HepG2 (cell line): Measurements from ENCODE around the gene PLEKHA3. TPM values are rescaled to one million over a fixed set of nuclear protein-coding genes. Genes with fewer than 3 reads are reported as not detected.
A peak's percentile ranks its signal among the peaks of the same experiment; 100 is the strongest.

Experiments used
- ATF2 ChIP-seq: sonication (generic); formaldehyde crosslinking; IDR thresholded peaks from 2 replicates; pipeline ENCODE4 v1.4.0; 2020; ENCODE audit warnings: missing genetic modification reagents
- BRF2 ChIP-seq: sonication (generic); formaldehyde crosslinking; IDR thresholded peaks from 2 replicates; pipeline ENCODE4 v1.8.1; 2022; ENCODE audit warnings: mild to moderate bottlenecking, missing genetic modification reagents
- CBX2 ChIP-seq, 2 experiments: fragments of 200-600 bp in 1 of 2; sonication (generic); formaldehyde crosslinking in 1 of 2; IDR thresholded peaks; 2 replicates each; pipeline versions ENCODE4 v1.7.0 to v1.8.1; 2018 to 2022; ENCODE audit warnings: low read depth in 2 of 2, low read length in 1 of 2, mild to moderate bottlenecking in 1 of 2, missing genetic modification reagents in 1 of 2
- DPF2 ChIP-seq: sonication (generic); formaldehyde crosslinking; IDR thresholded peaks from 2 replicates; pipeline ENCODE4 v1.4.0; 2020; ENCODE audit warnings: mild to moderate bottlenecking, low read depth, missing genetic modification reagents, borderline replicate concordance
- ELF4 ChIP-seq: sonication (generic); formaldehyde crosslinking; IDR thresholded peaks from 2 replicates; pipeline ENCODE4 v1.5.0; 2020; ENCODE audit warnings: missing genetic modification reagents, mild to moderate bottlenecking, moderate library complexity, borderline replicate concordance
- HNRNPH1 ChIP-seq: fragments of 200-400 bp; formaldehyde crosslinking; optimal IDR thresholded peaks from 2 replicates; pipeline ENCODE3; 2017; ENCODE audit warnings: mild to moderate bottlenecking, low read depth, low read length
- KLF6 ChIP-seq: IDR thresholded peaks from 2 replicates; pipeline ENCODE4 v1.8.0; 2016; ENCODE audit warnings: missing biosample characterization, missing genetic modification reagents
- REL ChIP-seq: sonication (generic); formaldehyde crosslinking; conservative IDR thresholded peaks from 2 replicates; pipeline ENCODE4 v1.8.0; 2022; ENCODE audit warnings: mild to moderate bottlenecking, missing genetic modification reagents, moderate library complexity
- SOX6 ChIP-seq, 2 experiments: fragments of 450-650 bp in 1 of 2; sonication (generic) in 1 of 2; formaldehyde crosslinking in 1 of 2; IDR thresholded peaks; 2 replicates each; pipeline versions ENCODE4 v1.4.0 to v1.6.1; 2017 to 2020; ENCODE audit warnings: antibody characterized with exemption in 1 of 2, mild to moderate bottlenecking in 1 of 2, missing genetic modification reagents in 1 of 2
- TAF15 ChIP-seq: fragments of 200-400 bp; formaldehyde crosslinking; IDR thresholded peaks from one replicate; pipeline ENCODE4 v1.6.1; 2018; ENCODE audit warnings: mild to moderate bottlenecking, low read depth, low read length; ENCODE audit not compliant: poor library complexity, severe bottlenecking
- TFDP2 ChIP-seq: sonication (generic); formaldehyde crosslinking; IDR thresholded peaks from 2 replicates; pipeline ENCODE4 v1.4.0; 2020; ENCODE audit warnings: missing genetic modification reagents
- THAP8 ChIP-seq: sonication (generic); formaldehyde crosslinking; IDR thresholded peaks from 2 replicates; pipeline ENCODE4 v1.5.1; 2020; ENCODE audit warnings: missing genetic modification reagents, mild to moderate bottlenecking, borderline replicate concordance
- THYN1 ChIP-seq: sonication (generic); formaldehyde crosslinking; IDR thresholded peaks from 2 replicates; pipeline ENCODE4 v1.8.1; 2023; ENCODE audit warnings: low read depth, mild to moderate bottlenecking, moderate library complexity, missing genetic modification reagents, borderline replicate concordance
- YY1 ChIP-seq: IDR thresholded peaks from 2 replicates; pipeline ENCODE4 v1.6.1; 2011; ENCODE audit warnings: low read length, low read depth, moderate library complexity, mild to moderate bottlenecking; ENCODE audit not compliant: insufficient read depth, insufficient replicate concordance
- ZFP1 ChIP-seq: IDR thresholded peaks from 2 replicates; pipeline ENCODE4 v1.6.1; 2016
- ZFP90 ChIP-seq: sonication (generic); formaldehyde crosslinking; IDR thresholded peaks from 2 replicates; pipeline ENCODE4 v1.8.0; 2022; ENCODE audit warnings: missing genetic modification reagents, mild to moderate bottlenecking, inconsistent platforms, borderline replicate concordance
- ZNF253 ChIP-seq: sonication (generic); formaldehyde crosslinking; IDR thresholded peaks from 2 replicates; pipeline ENCODE4 v1.8.0; 2022; ENCODE audit warnings: mild to moderate bottlenecking, missing genetic modification reagents, borderline replicate concordance
- ZNF720 ChIP-seq: sonication (generic); formaldehyde crosslinking; IDR thresholded peaks from 2 replicates; pipeline ENCODE4 v1.4.0; 2020; ENCODE audit warnings: missing genetic modification reagents
- polyA plus RNA-seq, 8 experiments: library from polyadenylated mRNA; depleted of rRNA in 3 of 8; stranded (reverse) in 7 of 8; unstranded in 1 of 8; fragments of >200 nt; fragmentation: Illumina TruSeq in 4 of 8; extraction: Trizol in 4 of 8; gene quantifications; 2 replicates each; pipeline versions ENCODE4 v1.2.1 to v1.2.3, GENCODE V29; 2011 to 2016; ENCODE audit warnings: low read depth in 4 of 8, missing spikeins in 1 of 8, mixed read lengths in 1 of 8; ENCODE audit not compliant: insufficient read depth in 1 of 8
- total RNA-seq, 5 experiments: library from RNA; depleted of rRNA; stranded (reverse); fragments of >200 nt; fragmentation: Illumina TruSeq; extraction: Trizol; gene quantifications; 2 replicates each; pipeline ENCODE4 v1.2.3, GENCODE V29; 2016; ENCODE audit warnings: low read depth in 1 of 5
- TF ChIP-seq, protein P1 (sequence below): fragments of 450-650 bp; IDR thresholded peaks from 2 replicates; pipeline ENCODE4 v1.6.1; 2017
- TF ChIP-seq, protein P2 (sequence below): IDR thresholded peaks from 2 replicates; pipeline ENCODE4 v1.6.1; 2016; ENCODE audit warnings: low read depth, borderline replicate concordance

Gene PLEKHA3
- total and polyA plus RNA-seq, 2 of the 13 experiments (the other 11 are each of a cell fraction or from before 2014, with no cell fraction given), result 11.7 to 23.1 TPM

GRCh38 chr2:178450774-178451525 is 29.3 kb upstream of the PLEKHA3 start, which contains the start of the genes PJVK and PRKRA (continued):
- TF ChIP-seq SOX6 (IDR thresholded peaks at IDR 0.05), result no peak
- peak; percentile 78 for TF ChIP-seq SOX6 (CRISPR knock-in tag; IDR thresholded peaks at IDR 0.05)
- peak; percentile 32 for TF ChIP-seq YY1
- no peak for TF ChIP-seq HNRNPH1
- TF ChIP-seq ZFP90 (CRISPR knock-in tag), result no peak; the same call in none of the 2 replicates
- TF ChIP-seq TFDP2 (CRISPR knock-in tag), result peak; percentile 77
- no peak for TF ChIP-seq CBX2 (IDR thresholded peaks at IDR 0.05; ENCODE audit: low read depth, low read length)
- peak; percentile 74; the same call in 1 of the 2 replicates for TF ChIP-seq CBX2 (CRISPR knock-in tag; IDR thresholded peaks at IDR 0.05; ENCODE audit: low read depth)
- TF ChIP-seq KLF6 (CRISPR knock-in tag), result peak; percentile 90
- TF ChIP-seq REL (CRISPR knock-in tag), result peak; percentile 90
- TF ChIP-seq, protein P1, sequence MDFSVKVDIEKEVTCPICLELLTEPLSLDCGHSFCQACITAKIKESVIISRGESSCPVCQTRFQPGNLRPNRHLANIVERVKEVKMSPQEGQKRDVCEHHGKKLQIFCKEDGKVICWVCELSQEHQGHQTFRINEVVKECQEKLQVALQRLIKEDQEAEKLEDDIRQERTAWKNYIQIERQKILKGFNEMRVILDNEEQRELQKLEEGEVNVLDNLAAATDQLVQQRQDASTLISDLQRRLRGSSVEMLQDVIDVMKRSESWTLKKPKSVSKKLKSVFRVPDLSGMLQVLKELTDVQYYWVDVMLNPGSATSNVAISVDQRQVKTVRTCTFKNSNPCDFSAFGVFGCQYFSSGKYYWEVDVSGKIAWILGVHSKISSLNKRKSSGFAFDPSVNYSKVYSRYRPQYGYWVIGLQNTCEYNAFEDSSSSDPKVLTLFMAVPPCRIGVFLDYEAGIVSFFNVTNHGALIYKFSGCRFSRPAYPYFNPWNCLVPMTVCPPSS, result no peak
- peak; percentile 62; the same call in 1 of the 2 replicates for TF ChIP-seq ATF2 (CRISPR knock-in tag)
- TF ChIP-seq, protein P2, sequence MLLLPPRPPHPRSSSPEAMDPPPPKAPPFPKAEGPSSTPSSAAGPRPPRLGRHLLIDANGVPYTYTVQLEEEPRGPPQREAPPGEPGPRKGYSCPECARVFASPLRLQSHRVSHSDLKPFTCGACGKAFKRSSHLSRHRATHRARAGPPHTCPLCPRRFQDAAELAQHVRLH (CRISPR knock-in tag), result peak; percentile 95; the same call in 1 of the 2 replicates
- no peak for TF ChIP-seq THAP8 (CRISPR knock-in tag)
- TF ChIP-seq ELF4 (CRISPR knock-in tag), result peak; percentile 86
- TF ChIP-seq ZNF720 (CRISPR knock-in tag), result 0 out of 2 replicates have a peak, but pooled peaks have one; percentile 80
- TF ChIP-seq THYN1 (CRISPR knock-in tag), result 0 out of 2 replicates have a peak, but pooled peaks have one; percentile 77
- TF ChIP-seq BRF2 (CRISPR knock-in tag), result peak; percentile 78; the same call in 1 of the 2 replicates
- TF ChIP-seq DPF2 (CRISPR knock-in tag), result no peak; the same call in 1 of the 2 replicates
- TF ChIP-seq TAF15, result no peak
- 0 out of 2 replicates have a peak, but pooled peaks have one; percentile 37 for TF ChIP-seq ZNF253
- TF ChIP-seq ZFP1 (CRISPR knock-in tag), result peak; percentile 79; the same call in 1 of the 2 replicates
